AG04449 (cell line): Measurements from ENCODE around the gene EPB41L4B.

ENCODE experiments used
- CTCF ChIA-PET: fragments of 350-600 bp; formaldehyde crosslinking; extraction: SDS; loops from one replicate; lab custom pipeline; 2021; ENCODE audit warnings: antibody characterized with exemption; lab: Yijun Ruan, JAX
- POLR2A ChIA-PET: fragments of 400-600, 350-600 bp; formaldehyde crosslinking; extraction: SDS; loops from one replicate; lab custom pipeline; 2020; ENCODE audit warnings: antibody characterized with exemption, inconsistent platforms; lab: Yijun Ruan, JAX
- DNase-seq: peaks from one replicate; pipeline ENCODE4 v3.0.0-alpha.2; 2010; ENCODE audit warnings: low read depth, low spot score
- H3K4me3 ChIP-seq: 2 replicates; pipeline ENCODE4 v1.5.1; 2011; ENCODE audit warnings: low read depth, mild to moderate bottlenecking, control low read depth, low read length
- CTCF ChIP-seq: IDR thresholded peaks from one replicate; pipeline ENCODE4 v1.5.1; 2011; ENCODE audit warnings: mild to moderate bottlenecking, moderate library complexity, low read length, control low read depth, inconsistent platforms; ENCODE audit not compliant: insufficient read depth; ENCODE audit errors: missing control alignments

Gene EPB41L4B

GRCh38 chr9:109307380-109308240 is 13.2 kb downstream of the EPB41L4B start:
- ChIA-PET POLR2A (no interaction called here), CTCF (interaction anchor here (1.7 to 1.9 kb wide), 2 partner anchors 14 to 62 kb away, joined by 5 to 8 read pairs; no protein-coding TSS in a partner anchor)
- no peak overlapping the region for H3K4me3 ChIP-seq
- DNase-seq = no peak
- no peak for TF ChIP-seq CTCF

GRCh38 chr9:109305801-109306200 is 15.1 kb downstream of the EPB41L4B start:
- CTCF ChIA-PET = interaction anchor here (0.9 kb wide), 1 partner anchor 20 kb away, joined by 3 read pairs; no protein-coding TSS in a partner anchor
- POLR2A ChIA-PET = no interaction called here

GRCh38 chr9:109304347-109304746 is 16.5 kb downstream of the EPB41L4B start:
- no peak overlapping the region for H3K4me3 ChIP-seq
- ChIA-PET POLR2A (no interaction called here), CTCF (no interaction called here)
- no peak for DNase-seq
- no peak for TF ChIP-seq CTCF

More at GRCh38 chr9:109305801-109306200, 15.1 kb downstream of the EPB41L4B start:
- DNase-seq = no peak
- no peak overlapping the region for H3K4me3 ChIP-seq
- no peak for TF ChIP-seq CTCF

DNA sequence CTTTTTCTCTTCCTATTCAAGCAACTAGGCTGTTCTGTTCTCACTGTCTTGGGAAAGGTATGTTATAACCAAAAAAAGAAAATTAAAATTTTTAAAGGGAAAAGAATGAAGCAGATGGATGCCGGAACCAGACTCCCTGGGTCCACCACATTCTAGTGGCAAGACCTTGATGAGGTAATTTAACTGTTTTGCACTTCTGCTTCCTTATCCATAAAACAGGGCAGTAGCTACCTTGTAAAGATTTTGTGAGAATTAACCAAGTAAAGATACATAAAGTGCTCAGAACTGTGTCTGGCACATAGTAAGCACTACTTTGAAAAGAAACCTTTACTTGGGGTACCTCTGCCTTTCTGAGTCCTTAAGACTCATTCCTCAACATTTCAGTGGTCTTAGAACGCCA is 17.0 kb downstream of the EPB41L4B start:
- ChIA-PET CTCF (no interaction called here), POLR2A (no interaction called here)
- DNase-seq = no peak
- no peak overlapping the region for H3K4me3 ChIP-seq
- no peak for TF ChIP-seq CTCF

DNA sequence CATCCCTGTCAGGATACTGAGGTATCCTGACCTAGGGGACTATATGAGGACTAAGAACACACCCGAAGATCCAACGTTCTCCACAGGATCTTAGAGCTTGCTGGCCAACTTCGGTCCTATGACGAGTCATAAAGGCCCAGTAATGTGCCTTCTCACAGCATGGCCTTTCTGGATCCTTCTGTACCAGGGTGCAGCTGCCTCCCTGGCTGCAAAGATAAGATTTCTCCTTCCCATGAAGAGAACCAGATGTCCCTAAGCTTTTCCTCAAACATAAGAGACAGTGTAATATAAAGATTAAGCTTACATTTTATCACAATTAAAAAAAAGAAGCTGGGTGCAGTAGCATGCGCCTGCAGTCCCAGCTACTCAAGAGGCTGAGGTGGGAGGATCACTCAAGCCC is 18.3 kb downstream of the EPB41L4B start:
- no peak for DNase-seq
- no peak for TF ChIP-seq CTCF
- ChIA-PET CTCF (no interaction called here), POLR2A (no interaction called here)
- H3K4me3 ChIP-seq = no peak overlapping the region

DNA sequence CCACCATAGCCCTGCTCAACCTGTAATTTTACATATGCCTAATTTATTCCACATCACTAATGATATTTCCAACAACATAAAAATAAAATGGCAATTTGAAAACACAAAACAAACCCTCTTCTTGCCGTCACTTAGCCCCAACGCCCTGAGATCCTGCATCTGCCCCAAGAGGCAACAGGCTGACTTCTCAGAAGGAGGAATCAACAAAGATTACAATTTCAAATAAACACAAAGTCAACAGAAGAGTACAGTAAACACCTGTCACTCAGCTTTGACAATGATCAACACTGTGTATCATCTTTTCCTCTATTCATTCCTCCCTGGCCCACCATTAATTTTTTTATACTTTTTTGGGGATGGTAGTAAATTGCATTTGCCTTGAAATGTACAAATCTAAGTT is 19.8 kb downstream of the EPB41L4B start:
- CTCF ChIA-PET = no interaction called here
- no peak overlapping the region for H3K4me3 ChIP-seq
- TF ChIP-seq CTCF = no peak
- DNase-seq = no peak
- POLR2A ChIA-PET = no interaction called here
